ENCODE data around the gene SETDB1. TPM values are rescaled to one million over a fixed set of nuclear protein-coding genes. Genes with fewer than 3 reads are reported as not detected.

The SETDB1 gene
- total and polyA plus RNA-seq, 4 experiments from 2014 or later, result 9.8 to 72.6 (median 42.8) TPM

GRCh38 chr1:150967936-150968335 is 41.8 kb downstream of the SETDB1 start:
- H3K9me3 Mint-ChIP-seq, result peaks cover 0 to 1% (median 0%) of the 10 kb centered on the region in 8 donors
- H3K27ac ChIP-seq (ENCODE audit: low read depth, low read length), result no peak overlapping the region
- H3K4me3 Mint-ChIP-seq, result peak overlapping the region in 1 of 8 donors; percentile 30
- H3K4me1 ChIP-seq (ENCODE audit: insufficient read depth, low read length), result peaks cover 29% of the 10 kb centered on the region
- H3K4me3 ChIP-seq (ENCODE audit: low read length in 2 of 2), result no peak overlapping the region
- peak overlapping the region in 4 of 7 donors; percentile 21 to 73 (median 42) for H3K27ac Mint-ChIP-seq
- H3K36me3 Mint-ChIP-seq, result peaks cover 41 to 62% of the 10 kb centered on the region in 2 donors
- intact Hi-C loops (cut with micrococcal nuclease), result no loop called here
- DNase-seq, result no peak
- no peaks in the 10 kb centered on the region for H3K9me3 ChIP-seq (ENCODE audit: control insufficient read depth in 1 of 2, low read length in 2 of 2)
- ChIA-PET CTCF (ENCODE audit: partially characterized antibody) (interaction anchor here (1.0 kb wide), 1 partner anchor 39 kb away, joined by 3 read pairs; the partner anchor contains the start of gene MINDY1), POLR2A (ENCODE audit: partially characterized antibody) (interaction anchor here (0.9 kb wide), 1 partner anchor 11 kb away, joined by 4 read pairs; no protein-coding TSS in a partner anchor)
- H3K36me3 ChIP-seq (ENCODE audit: insufficient read depth, low read length), result peaks cover 43% of the 10 kb centered on the region
- H3K27me3 ChIP-seq (ENCODE audit: insufficient read depth, low read length), result no peaks in the 10 kb centered on the region
- H3K4me1 Mint-ChIP-seq, result peaks cover 23 to 33% (median 26%) of the 10 kb centered on the region in 4 donors
- no peaks in the 10 kb centered on the region for H3K27me3 Mint-ChIP-seq

- no peak for DNase-seq
- Histone ChIP-seq H3K27ac (ENCODE audit: low read depth, low read length) (no peak overlapping the region), H3K36me3 (ENCODE audit: insufficient read depth, low read length) (peaks cover 42% of the 10 kb centered on the region), H3K27me3 (ENCODE audit: insufficient read depth, low read length) (no peaks in the 10 kb centered on the region), H3K4me1 (ENCODE audit: insufficient read depth, low read length) (peaks cover 35% of the 10 kb centered on the region), H3K9me3 (ENCODE audit: control insufficient read depth in 1 of 2, low read length in 2 of 2) (no peaks in the 10 kb centered on the region), H3K4me3 (ENCODE audit: low read length in 2 of 2) (no peak overlapping the region)
- CTCF ChIA-PET (ENCODE audit: partially characterized antibody), result interaction anchor here (1.0 to 2.9 kb wide), 2 partner anchors 38 to 47 kb away, joined by 3 to 6 read pairs; partner anchors contain the start of gene MINDY1
- peaks cover 36 to 60% of the 10 kb centered on the region in 2 donors for H3K36me3 Mint-ChIP-seq
- no peaks in the 10 kb centered on the region for H3K27me3 Mint-ChIP-seq
- H3K9me3 Mint-ChIP-seq, result peaks cover 0 to 1% (median 0%) of the 10 kb centered on the region in 8 donors
- H3K4me1 Mint-ChIP-seq, result peaks cover 28 to 38% (median 31%) of the 10 kb centered on the region in 4 donors
- POLR2A ChIA-PET (ENCODE audit: partially characterized antibody), result interaction anchor here (0.9 to 1.0 kb wide), 2 partner anchors 9 to 11 kb away, joined by 3 to 4 read pairs; no protein-coding TSS in a partner anchor
- intact Hi-C loops (cut with micrococcal nuclease), result no loop called here
- H3K4me3 Mint-ChIP-seq, result no peak overlapping the region
- H3K27ac Mint-ChIP-seq, result peak overlapping the region in 2 of 7 donors; percentile 22 to 34
Measured at GRCh38 chr1:150968491-150968890, 42.3 kb downstream of the SETDB1 start.

GRCh38 chr1:150969626-150970025 is 43.5 kb downstream of the SETDB1 start:
- intact Hi-C loops (cut with micrococcal nuclease), result loop anchor here (10.0 kb wide), 1 partner anchor 505 kb away; no protein-coding TSS in a partner anchor
- Mint-ChIP-seq H3K4me1 (peaks cover 28 to 42% (median 33%) of the 10 kb centered on the region in 4 donors), H3K27me3 (no peaks in the 10 kb centered on the region), H3K27ac (peak overlapping the region in 2 of 7 donors; percentile 47 to 95), H3K36me3 (peaks cover 28 to 52% of the 10 kb centered on the region in 2 donors), H3K4me3 (no peak overlapping the region), H3K9me3 (peaks cover 0 to 1% (median 0%) of the 10 kb centered on the region in 8 donors)
- ChIA-PET POLR2A (ENCODE audit: partially characterized antibody) (interaction anchor here (1.4 kb wide), 1 partner anchor 12 kb away, joined by 5 read pairs; no protein-coding TSS in a partner anchor), CTCF (ENCODE audit: partially characterized antibody) (interaction anchor here (1.0 to 3.0 kb wide), 4 partner anchors 11 to 48 kb away, joined by 4 to 26 read pairs (median 8); partner anchors contain the start of gene ANXA9)
- Histone ChIP-seq H3K4me1 (ENCODE audit: insufficient read depth, low read length) (peaks cover 37% of the 10 kb centered on the region), H3K4me3 (ENCODE audit: low read length in 2 of 2) (no peak overlapping the region), H3K27ac (ENCODE audit: low read depth, low read length) (no peak overlapping the region), H3K27me3 (ENCODE audit: insufficient read depth, low read length) (no peaks in the 10 kb centered on the region), H3K9me3 (ENCODE audit: control insufficient read depth in 1 of 2, low read length in 2 of 2) (no peaks in the 10 kb centered on the region), H3K36me3 (ENCODE audit: insufficient read depth, low read length) (peaks cover 36% of the 10 kb centered on the region)
- no peak for DNase-seq

- Mint-ChIP-seq H3K4me3 (peak overlapping the region in 6 of 8 donors; percentile 35 to 95 (median 78)), H3K9me3 (peaks cover 0 to 1% (median 0%) of the 10 kb centered on the region in 8 donors), H3K27me3 (no peaks in the 10 kb centered on the region), H3K4me1 (peaks cover 29 to 50% (median 39%) of the 10 kb centered on the region in 4 donors), H3K27ac (peak overlapping the region; percentile 77 to 95 (median 92)), H3K36me3 (peaks cover 25 to 44% of the 10 kb centered on the region in 2 donors)
- peaks cover 29% of the 10 kb centered on the region for H3K36me3 ChIP-seq (ENCODE audit: insufficient read depth, low read length)
- POLR2A ChIA-PET (ENCODE audit: partially characterized antibody), result interaction anchor here (1.0 to 1.4 kb wide), 2 partner anchors 14 to 44 kb away, joined by 3 to 5 read pairs; no protein-coding TSS in a partner anchor
- H3K27ac ChIP-seq (ENCODE audit: low read depth, low read length), result no peak overlapping the region
- CTCF ChIA-PET (ENCODE audit: partially characterized antibody), result interaction anchor here (1.8 to 3.0 kb wide), 3 partner anchors 9 to 49 kb away, joined by 6 to 26 read pairs (median 11); partner anchors contain the start of gene ANXA9
- no peaks in the 10 kb centered on the region for H3K9me3 ChIP-seq (ENCODE audit: control insufficient read depth in 1 of 2, low read length in 2 of 2)
- H3K4me3 ChIP-seq (ENCODE audit: low read length in 2 of 2), result no peak overlapping the region
- no peak for DNase-seq
- H3K27me3 ChIP-seq (ENCODE audit: insufficient read depth, low read length), result no peaks in the 10 kb centered on the region
- intact Hi-C loops (cut with micrococcal nuclease), result loop anchor here (10.0 kb wide), 1 partner anchor 506 kb away; no protein-coding TSS in a partner anchor
- H3K4me1 ChIP-seq (ENCODE audit: insufficient read depth, low read length), result peaks cover 46% of the 10 kb centered on the region
Measured at GRCh38 chr1:150970808-150971582, 44.8 kb downstream of the SETDB1 start.

GRCh38 chr1:150971583-150972416 is 45.6 kb downstream of the SETDB1 start:
- Histone ChIP-seq H3K9me3 (ENCODE audit: control insufficient read depth in 1 of 2, low read length in 2 of 2) (no peaks in the 10 kb centered on the region), H3K27me3 (ENCODE audit: insufficient read depth, low read length) (no peaks in the 10 kb centered on the region), H3K4me1 (ENCODE audit: insufficient read depth, low read length) (peaks cover 53% of the 10 kb centered on the region), H3K27ac (ENCODE audit: low read depth, low read length) (peak overlapping the region; percentile 84), H3K4me3 (ENCODE audit: low read length in 2 of 2) (no peak overlapping the region), H3K36me3 (ENCODE audit: insufficient read depth, low read length) (peaks cover 21% of the 10 kb centered on the region)
- H3K36me3 Mint-ChIP-seq, result peaks cover 17 to 36% of the 10 kb centered on the region in 2 donors
- intact Hi-C loops (cut with micrococcal nuclease), result loop anchor here (10.0 kb wide), 1 partner anchor 507 kb away; no protein-coding TSS in a partner anchor
- H3K4me3 Mint-ChIP-seq, result peak overlapping the region in 7 of 8 donors; percentile 58 to 95 (median 89)
- peak overlapping the region; percentile 91 to 95 (median 92) for H3K27ac Mint-ChIP-seq
- ChIA-PET POLR2A (ENCODE audit: partially characterized antibody) (interaction anchor here (0.6 to 1.0 kb wide), 2 partner anchors 38 to 45 kb away, joined by 3 to 4 read pairs; no protein-coding TSS in a partner anchor), CTCF (ENCODE audit: partially characterized antibody) (interaction anchor here (1.8 to 3.0 kb wide), 3 partner anchors 9 to 50 kb away, joined by 6 to 26 read pairs (median 11); partner anchors contain the start of gene ANXA9)
- no peaks in the 10 kb centered on the region for H3K27me3 Mint-ChIP-seq
- DNase-seq, result no peak
- H3K9me3 Mint-ChIP-seq, result peaks cover 0 to 1% (median 0%) of the 10 kb centered on the region in 8 donors
- peaks cover 36 to 58% (median 45%) of the 10 kb centered on the region in 4 donors for H3K4me1 Mint-ChIP-seq

- H3K27ac Mint-ChIP-seq, result peak overlapping the region; percentile 91 to 95 (median 92)
- intact Hi-C loops (cut with micrococcal nuclease), result loop anchor here (10.0 kb wide), 1 partner anchor 508 kb away; no protein-coding TSS in a partner anchor
Measured at GRCh38 chr1:150972417-150972940, 46.3 kb downstream of the SETDB1 start.

More at GRCh38 chr1:150972417-150972940, 46.3 kb downstream of the SETDB1 start:
- Mint-ChIP-seq H3K36me3 (peaks cover 13 to 29% of the 10 kb centered on the region in 2 donors), H3K4me1 (peaks cover 43 to 65% (median 51%) of the 10 kb centered on the region in 4 donors), H3K4me3 (peak overlapping the region; percentile 86 to 95 (median 89)), H3K27me3 (no peaks in the 10 kb centered on the region), H3K9me3 (peaks cover 0 to 1% (median 0%) of the 10 kb centered on the region in 8 donors)
- DNase-seq, result no peak
- CTCF ChIA-PET (ENCODE audit: partially characterized antibody), result no interaction called here
- Histone ChIP-seq H3K27ac (ENCODE audit: low read depth, low read length) (peak overlapping the region; percentile 84), H3K27me3 (ENCODE audit: insufficient read depth, low read length) (no peaks in the 10 kb centered on the region), H3K9me3 (ENCODE audit: control insufficient read depth in 1 of 2, low read length in 2 of 2) (no peaks in the 10 kb centered on the region), H3K4me3 (ENCODE audit: low read length in 2 of 2) (peak overlapping the region in 1 of 2 donors; percentile 78), H3K4me1 (ENCODE audit: insufficient read depth, low read length) (peaks cover 60% of the 10 kb centered on the region), H3K36me3 (ENCODE audit: insufficient read depth, low read length) (peaks cover 14% of the 10 kb centered on the region)
- POLR2A ChIA-PET (ENCODE audit: partially characterized antibody), result interaction anchor here (0.6 kb wide), 1 partner anchor 38 kb away, joined by 4 read pairs; no protein-coding TSS in a partner anchor

All from CD4-positive, alpha-beta memory T cell (primary cell).